ENCODE measurements around the gene TBX1. TPM values are rescaled to one million over a fixed set of nuclear protein-coding genes. Genes with fewer than 3 reads are reported as not detected.

Gene TBX1
- polyA plus RNA-seq, 1 donor from 2014 or later: not detected

DNA sequence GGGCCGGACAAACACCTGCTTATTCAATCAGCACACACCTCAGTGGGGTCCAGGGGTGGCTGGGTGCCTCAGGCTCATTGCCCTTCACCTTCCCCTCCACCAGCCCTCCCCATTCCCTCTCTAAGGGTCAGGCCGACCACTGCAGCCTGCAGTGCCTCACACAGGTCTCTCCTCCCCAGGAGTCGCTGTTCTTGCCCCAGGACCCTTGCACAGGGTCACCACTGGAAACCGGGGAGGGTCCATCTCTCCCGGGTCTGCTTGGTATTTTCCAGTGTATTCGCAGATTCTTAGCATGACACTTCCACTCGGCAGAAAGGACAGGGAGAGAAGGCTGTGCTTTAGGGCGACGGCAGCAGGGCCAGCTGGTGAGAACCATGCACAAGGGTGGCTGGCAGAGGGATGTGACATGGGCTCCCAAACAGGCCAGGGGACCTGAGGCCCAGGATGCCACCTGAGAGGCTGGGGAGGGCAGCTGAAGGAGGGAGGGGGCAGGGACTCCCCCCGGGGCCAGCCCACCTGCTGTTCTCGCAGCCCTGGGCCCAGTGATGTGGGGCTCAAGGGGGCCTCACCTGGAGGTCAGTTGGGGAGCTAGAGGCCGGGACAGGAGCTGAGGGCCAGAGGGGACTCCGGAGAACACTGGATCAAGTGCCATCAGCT, 16.1 kb upstream of the TBX1 start:
- Histone ChIP-seq H3K9me3 (ENCODE audit: low read length) (no peaks in the 10 kb centered on the region), H3K9me2 (ENCODE audit: insufficient read depth, low read length) (no peaks in the 10 kb centered on the region), H3F3A (ENCODE audit: insufficient read depth, low read length, poor library complexity, severe bottlenecking) (no peaks in the 10 kb centered on the region), H3K27ac (ENCODE audit: low read length) (no peak overlapping the region), H2AFZ (ENCODE audit: low read depth, low read length) (no peak overlapping the region), H3K27me3 (ENCODE audit: insufficient read depth, low read depth, low read length) (no peaks in the 10 kb centered on the region), H3K79me2 (replicated peaks; ENCODE audit: insufficient read depth, low read length) (no peaks in the 10 kb centered on the region), H4K20me1 (ENCODE audit: insufficient read depth) (no peaks in the 10 kb centered on the region), H3K4me2 (ENCODE audit: low read length) (no peak overlapping the region), H3K4me3 (ENCODE audit: low read length) (no peak overlapping the region), H3K9ac (ENCODE audit: low read length) (no peak overlapping the region), H3K36me3 (ENCODE audit: insufficient read depth, low read length) (no peaks in the 10 kb centered on the region)
- TF ChIP-seq RAD21 (conservative IDR thresholded peaks at IDR 0.05): no peak
- no peak for TF ChIP-seq SMC3 (conservative IDR thresholded peaks at IDR 0.05; ENCODE audit: poor library complexity)
- TF ChIP-seq, protein P1, sequence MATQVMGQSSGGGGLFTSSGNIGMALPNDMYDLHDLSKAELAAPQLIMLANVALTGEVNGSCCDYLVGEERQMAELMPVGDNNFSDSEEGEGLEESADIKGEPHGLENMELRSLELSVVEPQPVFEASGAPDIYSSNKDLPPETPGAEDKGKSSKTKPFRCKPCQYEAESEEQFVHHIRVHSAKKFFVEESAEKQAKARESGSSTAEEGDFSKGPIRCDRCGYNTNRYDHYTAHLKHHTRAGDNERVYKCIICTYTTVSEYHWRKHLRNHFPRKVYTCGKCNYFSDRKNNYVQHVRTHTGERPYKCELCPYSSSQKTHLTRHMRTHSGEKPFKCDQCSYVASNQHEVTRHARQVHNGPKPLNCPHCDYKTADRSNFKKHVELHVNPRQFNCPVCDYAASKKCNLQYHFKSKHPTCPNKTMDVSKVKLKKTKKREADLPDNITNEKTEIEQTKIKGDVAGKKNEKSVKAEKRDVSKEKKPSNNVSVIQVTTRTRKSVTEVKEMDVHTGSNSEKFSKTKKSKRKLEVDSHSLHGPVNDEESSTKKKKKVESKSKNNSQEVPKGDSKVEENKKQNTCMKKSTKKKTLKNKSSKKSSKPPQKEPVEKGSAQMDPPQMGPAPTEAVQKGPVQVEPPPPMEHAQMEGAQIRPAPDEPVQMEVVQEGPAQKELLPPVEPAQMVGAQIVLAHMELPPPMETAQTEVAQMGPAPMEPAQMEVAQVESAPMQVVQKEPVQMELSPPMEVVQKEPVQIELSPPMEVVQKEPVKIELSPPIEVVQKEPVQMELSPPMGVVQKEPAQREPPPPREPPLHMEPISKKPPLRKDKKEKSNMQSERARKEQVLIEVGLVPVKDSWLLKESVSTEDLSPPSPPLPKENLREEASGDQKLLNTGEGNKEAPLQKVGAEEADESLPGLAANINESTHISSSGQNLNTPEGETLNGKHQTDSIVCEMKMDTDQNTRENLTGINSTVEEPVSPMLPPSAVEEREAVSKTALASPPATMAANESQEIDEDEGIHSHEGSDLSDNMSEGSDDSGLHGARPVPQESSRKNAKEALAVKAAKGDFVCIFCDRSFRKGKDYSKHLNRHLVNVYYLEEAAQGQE (IDR thresholded peaks at IDR 0.05; ENCODE audit: borderline replicate concordance): no peak
- TF ChIP-seq, protein P2, sequence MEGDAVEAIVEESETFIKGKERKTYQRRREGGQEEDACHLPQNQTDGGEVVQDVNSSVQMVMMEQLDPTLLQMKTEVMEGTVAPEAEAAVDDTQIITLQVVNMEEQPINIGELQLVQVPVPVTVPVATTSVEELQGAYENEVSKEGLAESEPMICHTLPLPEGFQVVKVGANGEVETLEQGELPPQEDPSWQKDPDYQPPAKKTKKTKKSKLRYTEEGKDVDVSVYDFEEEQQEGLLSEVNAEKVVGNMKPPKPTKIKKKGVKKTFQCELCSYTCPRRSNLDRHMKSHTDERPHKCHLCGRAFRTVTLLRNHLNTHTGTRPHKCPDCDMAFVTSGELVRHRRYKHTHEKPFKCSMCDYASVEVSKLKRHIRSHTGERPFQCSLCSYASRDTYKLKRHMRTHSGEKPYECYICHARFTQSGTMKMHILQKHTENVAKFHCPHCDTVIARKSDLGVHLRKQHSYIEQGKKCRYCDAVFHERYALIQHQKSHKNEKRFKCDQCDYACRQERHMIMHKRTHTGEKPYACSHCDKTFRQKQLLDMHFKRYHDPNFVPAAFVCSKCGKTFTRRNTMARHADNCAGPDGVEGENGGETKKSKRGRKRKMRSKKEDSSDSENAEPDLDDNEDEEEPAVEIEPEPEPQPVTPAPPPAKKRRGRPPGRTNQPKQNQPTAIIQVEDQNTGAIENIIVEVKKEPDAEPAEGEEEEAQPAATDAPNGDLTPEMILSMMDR (IDR thresholded peaks at IDR 0.05; ENCODE audit: poor library complexity, severe bottlenecking): no peak
- no peak for TF ChIP-seq EZH2 (IDR thresholded peaks at IDR 0.05; ENCODE audit: borderline replicate concordance, insufficient read depth, low read length, poor library complexity, severe bottlenecking)

DNA sequence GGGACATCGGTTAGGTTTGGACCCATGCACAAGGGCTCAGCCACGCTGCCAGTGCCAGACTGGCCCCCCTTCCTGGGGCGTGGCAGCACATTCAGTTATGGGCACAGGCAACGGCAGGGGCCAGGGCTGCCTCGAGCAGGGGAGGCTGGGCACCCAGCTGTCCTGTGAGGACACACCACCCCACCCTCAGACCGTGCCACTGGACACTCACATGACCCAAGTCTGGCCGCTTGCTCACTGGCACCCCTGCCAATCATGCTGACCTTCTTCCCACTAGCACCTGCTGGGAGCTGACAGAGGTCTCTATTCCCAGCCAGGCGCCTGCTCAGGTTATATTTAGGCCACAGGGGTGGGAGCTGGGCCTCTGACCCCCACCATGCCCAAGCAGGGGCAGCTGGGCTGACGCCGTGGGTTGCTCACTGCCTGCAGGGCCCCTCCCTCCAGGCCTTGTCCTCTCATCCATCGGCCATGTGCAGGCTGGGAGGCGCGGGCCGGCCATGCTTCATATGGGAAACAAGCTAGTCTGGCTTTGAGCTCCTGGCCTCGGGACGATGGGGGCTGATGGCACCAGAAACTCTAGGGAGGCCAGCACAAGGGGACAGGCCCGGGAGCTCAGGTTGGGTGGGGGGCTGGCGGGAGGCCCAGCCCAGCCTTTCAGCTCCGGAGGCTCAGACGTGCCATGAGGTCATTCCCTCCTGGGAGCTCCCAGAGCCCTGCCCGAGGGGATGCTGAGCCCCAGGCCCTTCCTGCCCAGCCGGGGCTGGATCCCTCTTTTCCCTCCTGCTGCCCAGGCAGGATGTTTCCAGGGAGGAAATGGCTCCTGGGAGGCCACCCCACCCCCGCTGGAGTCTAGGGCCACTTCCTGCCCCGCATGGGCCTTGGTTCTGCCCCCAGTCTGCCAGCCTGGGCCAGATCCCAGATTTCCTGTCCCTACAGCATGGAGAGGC, 15.2 kb upstream of the TBX1 start:
- no peaks in the 10 kb centered on the region for H4K20me1 ChIP-seq (ENCODE audit: insufficient read depth)
- H3K4me2 ChIP-seq (ENCODE audit: low read length): no peak overlapping the region
- TF ChIP-seq RAD21 (conservative IDR thresholded peaks at IDR 0.05): no peak
- TF ChIP-seq, protein P1 (IDR thresholded peaks at IDR 0.05; ENCODE audit: borderline replicate concordance): no peak
- TF ChIP-seq EP300 (conservative IDR thresholded peaks at IDR 0.05; ENCODE audit: poor library complexity, severe bottlenecking): no peak
- TF ChIP-seq POLR2AphosphoS5 (IDR thresholded peaks at IDR 0.05): no peak
- TF ChIP-seq MXI1 (conservative IDR thresholded peaks at IDR 0.05; ENCODE audit: poor library complexity, severe bottlenecking): no peak
- H3F3A ChIP-seq (ENCODE audit: insufficient read depth, low read length, poor library complexity, severe bottlenecking): no peaks in the 10 kb centered on the region
- H3K9ac ChIP-seq (ENCODE audit: low read length): no peak overlapping the region
- no peak overlapping the region for H2AFZ ChIP-seq (ENCODE audit: low read depth, low read length)
- no peak overlapping the region for H3K27ac ChIP-seq (ENCODE audit: low read length)
- no peaks in the 10 kb centered on the region for H3K36me3 ChIP-seq (ENCODE audit: insufficient read depth, low read length)
- no peaks in the 10 kb centered on the region for H3K9me3 ChIP-seq (ENCODE audit: low read length)
- no peaks in the 10 kb centered on the region for H3K79me2 ChIP-seq (replicated peaks; ENCODE audit: insufficient read depth, low read length)
- H3K4me3 ChIP-seq (ENCODE audit: low read length): no peak overlapping the region
- H3K9me2 ChIP-seq (ENCODE audit: insufficient read depth, low read length): no peaks in the 10 kb centered on the region
- H3K27me3 ChIP-seq (ENCODE audit: insufficient read depth, low read depth, low read length): no peaks in the 10 kb centered on the region

Measured in neural cell (in vitro differentiated cells).